IMR-90 (cell line): ENCODE data around the gene MX1. TPM values are rescaled to one million over a fixed set of nuclear protein-coding genes. Genes with fewer than 3 reads are reported as not detected.

Experiments used
- ATAC-seq: fragments of 200-7000 bp; cut with Tn5 transposase; 2 replicates; pipeline ENCODE4 v1.9.1; 2020; ENCODE audit warnings: low read depth, mild to moderate bottlenecking, moderate library complexity
- BruUV-seq: library from RNA; stranded (reverse); fragments of 400-500 nt; replicated peaks from 2 replicates; lab custom pipeline; 2021; lab: Mats Ljungman, UMichigan
- CTCF ChIA-PET: fragments of 300-600 bp; formaldehyde crosslinking; extraction: SDS; loops from one replicate; lab custom pipeline; 2021; ENCODE audit warnings: antibody characterized with exemption; lab: Yijun Ruan, JAX
- POLR2A ChIA-PET: fragments of 300-600 bp; sonication (Branson Sonifier 250); formaldehyde crosslinking; loops from one replicate; lab custom pipeline; 2022; ENCODE audit warnings: antibody characterized with exemption; ENCODE audit not compliant: unreplicated experiment; lab: Charles Lee
- DNase-seq: peaks from one replicate; pipeline ENCODE4 v3.0.0; 2013
- H2AFZ ChIP-seq: replicated peaks from 2 replicates; pipeline ENCODE3; 2013; ENCODE audit warnings: low read length, mild to moderate bottlenecking; ENCODE audit not compliant: poor library complexity
- H2AK5ac ChIP-seq: 2 replicates; pipeline ENCODE4 v1.6.1; 2013; ENCODE audit warnings: low read depth, low read length, inconsistent platforms
- H2AK9ac ChIP-seq: replicated peaks from 2 replicates; pipeline ENCODE3; 2013; ENCODE audit warnings: mild to moderate bottlenecking, low read depth, low read length, moderate library complexity; ENCODE audit not compliant: poor library complexity
- H2BK120ac ChIP-seq: 2 replicates; pipeline ENCODE4 v1.6.1; 2013; ENCODE audit warnings: low read depth, low read length, inconsistent platforms
- H2BK15ac ChIP-seq: 3 replicates; pipeline ENCODE4 v1.6.1; 2013; ENCODE audit warnings: low read depth, low read length, inconsistent platforms
- H2BK20ac ChIP-seq: 2 replicates; pipeline ENCODE4 v1.6.1; 2013; ENCODE audit warnings: low read depth, mild to moderate bottlenecking, inconsistent platforms, low read length, moderate library complexity
- H2BK5ac ChIP-seq: 2 replicates; pipeline ENCODE4 v1.6.1; 2013; ENCODE audit warnings: mild to moderate bottlenecking, low read depth, low read length, inconsistent platforms; ENCODE audit not compliant: poor library complexity, severe bottlenecking
- H3K14ac ChIP-seq: replicated peaks from 2 replicates; pipeline ENCODE4 v1.6.1; 2013; ENCODE audit warnings: low read depth, low read length, inconsistent platforms
- H3K18ac ChIP-seq: 2 replicates; pipeline ENCODE4 v1.6.1; 2013; ENCODE audit warnings: low read depth, low read length, control low read depth
- H3K23ac ChIP-seq: 2 replicates; pipeline ENCODE4 v1.6.1; 2013; ENCODE audit warnings: low read depth, low read length, inconsistent platforms
- H3K27ac ChIP-seq: 2 replicates; pipeline ENCODE4 v1.5.1; 2013; ENCODE audit warnings: mild to moderate bottlenecking, control low read depth, low read length; ENCODE audit not compliant: insufficient read depth
- H3K27me3 ChIP-seq: 2 replicates; pipeline ENCODE4 v1.6.1; 2013; ENCODE audit warnings: low read length; ENCODE audit not compliant: control insufficient read depth, insufficient read depth
- H3K36me3 ChIP-seq: 2 replicates; pipeline ENCODE4 v1.6.1; 2013; ENCODE audit warnings: low read length, mixed read lengths; ENCODE audit not compliant: control insufficient read depth, insufficient read depth
- H3K4ac ChIP-seq: 2 replicates; pipeline ENCODE4 v1.6.1; 2013; ENCODE audit warnings: low read depth, low read length, inconsistent platforms
- H3K4me1 ChIP-seq: 2 replicates; pipeline ENCODE4 v1.6.1; 2013; ENCODE audit warnings: low read length, mixed read lengths; ENCODE audit not compliant: control insufficient read depth, insufficient read depth
- H3K4me2 ChIP-seq: 2 replicates; pipeline ENCODE4 v1.6.1; 2013; ENCODE audit warnings: low read depth, mild to moderate bottlenecking, control low read depth, low read length, moderate library complexity
- H3K4me3 ChIP-seq: 2 replicates; pipeline ENCODE4 v1.5.1; 2013; ENCODE audit warnings: low read depth, mild to moderate bottlenecking, control low read depth, low read length, moderate library complexity; ENCODE audit not compliant: insufficient read depth
- H3K56ac ChIP-seq: 2 replicates; pipeline ENCODE4 v1.6.1; 2013; ENCODE audit warnings: low read length, inconsistent platforms; ENCODE audit not compliant: insufficient read depth; ENCODE audit errors: extremely low read depth
- H3K79me1 ChIP-seq, 2 experiments: 2 replicates each; pipeline ENCODE4 v1.6.1; 2013; ENCODE audit warnings: low read length in 2 of 2, inconsistent platforms in 1 of 2, low read depth in 1 of 2
- H3K9ac ChIP-seq: 2 replicates; pipeline ENCODE4 v1.6.1; 2013; ENCODE audit warnings: low read depth, low read length, control low read depth
- H3K9me1 ChIP-seq: 2 replicates; pipeline ENCODE4 v1.6.1; 2013; ENCODE audit warnings: low read length, inconsistent platforms; ENCODE audit not compliant: insufficient read depth
- H3K9me3 ChIP-seq: 2 replicates; pipeline ENCODE4 v1.6.1; 2013; ENCODE audit warnings: low read length; ENCODE audit not compliant: control insufficient read depth, insufficient read depth
- H4K20me1 ChIP-seq: 2 replicates; pipeline ENCODE4 v1.6.1; 2013; ENCODE audit warnings: low read length, inconsistent platforms; ENCODE audit not compliant: insufficient read depth
- H4K5ac ChIP-seq: 2 replicates; pipeline ENCODE4 v1.6.1; 2013; ENCODE audit warnings: mild to moderate bottlenecking, low read depth, low read length, control low read depth
- H4K8ac ChIP-seq, 2 experiments: 2 replicates each; pipeline ENCODE4 v1.6.1; 2013; ENCODE audit warnings: low read depth in 2 of 2, low read length in 2 of 2, control low read depth in 1 of 2, inconsistent platforms in 1 of 2
- H4K91ac ChIP-seq: 2 replicates; pipeline ENCODE4 v1.6.1; 2013; ENCODE audit warnings: low read depth, low read length, inconsistent platforms; ENCODE audit not compliant: insufficient read depth
- BHLHE40 ChIP-seq: fragments of 150-350 bp; IDR thresholded peaks from 2 replicates; pipeline ENCODE4 v1.6.1; 2016; ENCODE audit warnings: mild to moderate bottlenecking, low read depth, low read length
- CEBPB ChIP-seq: IDR thresholded peaks from 2 replicates; pipeline ENCODE4 v1.6.1; 2012; ENCODE audit warnings: low read depth, low read length, improper control_type of control experiment
- CHD1 ChIP-seq: IDR thresholded peaks from 2 replicates; pipeline ENCODE4 v1.6.1; 2012; ENCODE audit warnings: low read depth, low read length, improper control_type of control experiment
- CTCF ChIP-seq: conservative IDR thresholded peaks from 2 replicates; pipeline ENCODE4 v1.5.1; 2012; ENCODE audit warnings: mild to moderate bottlenecking, low read depth, low read length, improper control_type of control experiment
- FOS ChIP-seq: fragments of 150-350 bp; IDR thresholded peaks from 2 replicates; pipeline ENCODE4 v1.6.1; 2016; ENCODE audit warnings: low read depth, low read length
- MAFK ChIP-seq: IDR thresholded peaks from 2 replicates; pipeline ENCODE4 v1.6.1; 2012; ENCODE audit warnings: low read depth, low read length, improper control_type of control experiment
- MAZ ChIP-seq: IDR thresholded peaks from 2 replicates; pipeline ENCODE4 v1.6.1; 2012; ENCODE audit warnings: low read depth, mild to moderate bottlenecking, low read length, improper control_type of control experiment, moderate library complexity, borderline replicate concordance
- MXI1 ChIP-seq: IDR thresholded peaks from 2 replicates; pipeline ENCODE4 v1.6.1; 2012; ENCODE audit warnings: low read depth, mild to moderate bottlenecking, low read length, moderate library complexity, borderline replicate concordance
- NFE2L2 ChIP-seq: fragments of 150-350 bp; IDR thresholded peaks from 2 replicates; pipeline ENCODE4 v1.6.1; 2016; ENCODE audit warnings: low read depth, mild to moderate bottlenecking, low read length
- POLR2A ChIP-seq: IDR thresholded peaks from 2 replicates; pipeline ENCODE4 v1.6.1; 2012; ENCODE audit warnings: mild to moderate bottlenecking, low read depth, low read length
- RAD21 ChIP-seq: IDR thresholded peaks from 2 replicates; pipeline ENCODE4 v1.6.1; 2012; ENCODE audit warnings: low read length, improper control_type of control experiment
- RCOR1 ChIP-seq: IDR thresholded peaks from 2 replicates; pipeline ENCODE4 v1.6.1; 2012; ENCODE audit warnings: mild to moderate bottlenecking, low read length, improper control_type of control experiment; ENCODE audit not compliant: insufficient replicate concordance
- RFX5 ChIP-seq: IDR thresholded peaks from 2 replicates; pipeline ENCODE4 v1.8.0; 2012; ENCODE audit warnings: low read depth, mild to moderate bottlenecking, low read length, moderate library complexity
- SMC3 ChIP-seq: fragments of 150-350 bp; IDR thresholded peaks from 2 replicates; pipeline ENCODE4 v1.6.1; 2016; ENCODE audit warnings: low read depth, mild to moderate bottlenecking, antibody characterized with exemption, low read length, moderate library complexity
- USF2 ChIP-seq: fragments of 150-350 bp; IDR thresholded peaks from 2 replicates; pipeline ENCODE4 v1.6.1; 2017; ENCODE audit warnings: mild to moderate bottlenecking, antibody characterized with exemption, low read length, low read depth
- WGBS, 2 experiments: methylation state at CpG; one replicate each; pipeline versions ENCODE4 v1.1.5 to v1.1.7; 2013; ENCODE audit warnings: missing lambda C conversion rate in 2 of 2; ENCODE audit not compliant: insufficient read length in 1 of 2; ENCODE audit errors: extremely low coverage in 2 of 2; 5-methylcytosine and 5-hydroxymethylcytosine counted together
- dilution Hi-C: fragments of 300-500 bp; cut with HindIII; formaldehyde crosslinking; loops from one replicate; pipeline ENCODE4 v1.14.3; 2018; ENCODE audit warnings: low sequenced_read_pairs; ENCODE audit not compliant: unreplicated experiment
- in situ Hi-C: fragments of 300-500 bp; cut with MboI; formaldehyde crosslinking; loops from 3 replicates; pipeline ENCODE4 v1.14.3; 2019; ENCODE audit warnings: low sequenced_read_pairs, inconsistent platforms, mixed read lengths
- intact Hi-C: fragments of 100-400 bp; cut with micrococcal nuclease; formaldehyde crosslinking; loops from 2 replicates; pipeline ENCODE4 v1.10.0; 2022
- polyA plus RNA-seq, 3 experiments: library from polyadenylated mRNA; depleted of rRNA; stranded (reverse); fragments of >200 nt; gene quantifications; 2 replicates each; pipeline ENCODE4 v1.2.3, GENCODE V29; 2012; ENCODE audit warnings: low replicate concordance in 1 of 3
- total RNA-seq: library from RNA; depleted of rRNA; stranded (reverse); fragments of >200 nt; gene quantifications from 2 replicates; pipeline ENCODE4 v1.2.3, GENCODE V29; 2012
- TF ChIP-seq, protein P1 (sequence below): fragments of 150-350 bp; IDR thresholded peaks from 2 replicates; pipeline ENCODE4 v1.6.1; 2016; ENCODE audit warnings: low read depth, mild to moderate bottlenecking, low read length, moderate library complexity, borderline replicate concordance

The MX1 gene
- total and polyA plus RNA-seq, 2 of the 4 experiments (the other 2 are of a cell fraction): 1.0 to 2.5 TPM

DNA sequence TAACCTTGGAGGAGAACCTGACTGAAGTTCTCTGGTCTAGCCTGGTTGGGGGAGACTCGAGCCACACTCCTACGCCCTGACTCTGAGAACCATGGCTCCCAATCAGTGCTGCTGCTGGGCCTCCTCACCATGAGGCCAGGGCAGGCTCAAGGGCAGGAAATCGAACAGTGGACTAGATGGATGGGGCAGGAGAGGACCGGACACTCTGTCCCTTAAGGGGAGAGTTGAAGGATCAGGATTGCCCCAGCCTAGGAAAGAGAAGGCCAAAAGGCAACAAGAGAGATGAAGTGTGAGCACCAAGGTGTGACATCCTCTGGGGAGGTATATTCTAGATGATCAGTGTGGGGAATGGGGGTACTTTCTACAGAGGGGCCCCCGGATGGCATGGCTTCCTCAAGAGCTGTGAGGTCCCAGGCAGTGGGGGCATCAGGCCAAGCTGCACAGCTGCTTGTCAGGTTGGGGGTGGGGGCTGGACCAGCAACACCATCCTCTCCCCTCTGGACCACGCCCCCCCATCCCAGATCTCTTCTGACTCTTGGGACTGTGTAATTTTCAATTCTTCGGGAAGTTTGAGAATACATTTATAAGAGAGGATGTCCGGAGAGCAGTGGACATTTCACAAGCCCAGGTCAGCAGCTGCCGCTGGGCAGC is 34.0 kb downstream of the MX1 start:
- no peak overlapping the region for H2AFZ ChIP-seq
- no peaks in the 10 kb centered on the region for H3K79me1 ChIP-seq
- H4K91ac ChIP-seq: no peak overlapping the region
- H3K27ac ChIP-seq: no peak overlapping the region
- no peak overlapping the region for H2AK9ac ChIP-seq
- 85% methylated on average over 4 of the region's 9 CpGs; no CpG with 5 or more reads in 1 of the 2 experiments for WGBS, 2 experiments
- H3K4me2 ChIP-seq: no peak overlapping the region
- ChIA-PET POLR2A (no interaction called here), CTCF (interaction anchor here (0.6 to 1.2 kb wide), 2 partner anchors 177 to 367 kb away, joined by 3 to 15 read pairs; no protein-coding TSS in a partner anchor)
- no peaks in the 10 kb centered on the region for H3K4me1 ChIP-seq
- H3K4me3 ChIP-seq: no peak overlapping the region
- no peak overlapping the region for H3K4ac ChIP-seq
- H4K8ac ChIP-seq: no peak overlapping the region
- H3K9me1 ChIP-seq: no peaks in the 10 kb centered on the region
- dilution Hi-C loops: no loop called here
- no peaks in the 10 kb centered on the region for H3K9me3 ChIP-seq
- intact Hi-C loops: loop anchor here (1.0 to 2.0 kb wide), 3 partner anchors 177 to 357 kb away; no protein-coding TSS in a partner anchor
- no peak overlapping the region for H2BK20ac ChIP-seq
- TF ChIP-seq MAFK (no peak), MXI1 (no peak), RAD21 (no peak), MAZ (no peak), SMC3 (no peak), BHLHE40 (no peak), RCOR1 (no peak), FOS (no peak), NFE2L2 (no peak), USF2 (no peak), CEBPB (no peak), CHD1 (no peak), POLR2A (no peak), RFX5 (no peak), CTCF (no peak)
- TF ChIP-seq, protein P1, sequence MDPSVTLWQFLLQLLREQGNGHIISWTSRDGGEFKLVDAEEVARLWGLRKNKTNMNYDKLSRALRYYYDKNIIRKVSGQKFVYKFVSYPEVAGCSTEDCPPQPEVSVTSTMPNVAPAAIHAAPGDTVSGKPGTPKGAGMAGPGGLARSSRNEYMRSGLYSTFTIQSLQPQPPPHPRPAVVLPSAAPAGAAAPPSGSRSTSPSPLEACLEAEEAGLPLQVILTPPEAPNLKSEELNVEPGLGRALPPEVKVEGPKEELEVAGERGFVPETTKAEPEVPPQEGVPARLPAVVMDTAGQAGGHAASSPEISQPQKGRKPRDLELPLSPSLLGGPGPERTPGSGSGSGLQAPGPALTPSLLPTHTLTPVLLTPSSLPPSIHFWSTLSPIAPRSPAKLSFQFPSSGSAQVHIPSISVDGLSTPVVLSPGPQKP: no peak
- H2BK120ac ChIP-seq: no peak overlapping the region
- no peaks in the 10 kb centered on the region for H3K27me3 ChIP-seq
- no peak overlapping the region for H3K14ac ChIP-seq
- H3K56ac ChIP-seq: no peak overlapping the region
- H3K18ac ChIP-seq: no peak overlapping the region
- no peak overlapping the region for H2BK15ac ChIP-seq
- no peaks in the 10 kb centered on the region for H4K20me1 ChIP-seq
- ATAC-seq: no peak
- in situ Hi-C loops: loop anchor here (5.0 to 10.0 kb wide), 2 partner anchors 173 to 335 kb away; no protein-coding TSS in a partner anchor
- no peak overlapping the region for H3K23ac ChIP-seq
- no peaks in the 10 kb centered on the region for H3K36me3 ChIP-seq
- H4K5ac ChIP-seq: no peak overlapping the region
- H2BK5ac ChIP-seq: no peak overlapping the region
- H2AK5ac ChIP-seq: no peak overlapping the region
- no TSS peak for BruUV-seq
- H3K9ac ChIP-seq: no peak overlapping the region
- no peak for DNase-seq
